H1 (cell line): ENCODE measurements around the gene ITGA3. TPM values are rescaled to one million over a fixed set of nuclear protein-coding genes. Genes with fewer than 3 reads are reported as not detected.

Source experiments
- CTCF ChIA-PET: fragments of 300-600 bp; sonication (Branson Sonifier 250); formaldehyde crosslinking; loops from one replicate; lab custom pipeline; 2021; ENCODE audit not compliant: partially characterized antibody; lab: Charles Lee
- POLR2A ChIA-PET: fragments of 300-600 bp; sonication (Branson Sonifier 250); formaldehyde crosslinking; loops from one replicate; lab custom pipeline; 2021; ENCODE audit warnings: inconsistent platforms; ENCODE audit not compliant: partially characterized antibody; lab: Charles Lee
- DNase-seq, 2 experiments: peaks; one replicate each; pipeline versions ENCODE4 v3.0.0 to v3.0.0-alpha.2; 2010 to 2022; ENCODE audit warnings: low spot score in 2 of 2, low read depth in 1 of 2, mixed read lengths in 1 of 2
- FAIRE-seq: peaks from 2 replicates; lab custom pipeline; 2011; peaks lifted over from hg19 to GRCh38; lab: Jason Lieb, UNC
- H2AFZ ChIP-seq: 2 replicates; pipeline ENCODE4 v1.8.1; 2012; ENCODE audit warnings: low read length, inconsistent platforms
- H2AK5ac ChIP-seq: 2 replicates; pipeline ENCODE4 v1.6.1; 2013; ENCODE audit warnings: low read depth, low read length
- H2BK120ac ChIP-seq: replicated peaks from 2 replicates; pipeline ENCODE3; 2013; ENCODE audit warnings: low read depth, low read length, inconsistent platforms
- H2BK12ac ChIP-seq: 2 replicates; pipeline ENCODE4 v1.6.1; 2013; ENCODE audit warnings: low read depth, low read length
- H2BK15ac ChIP-seq: 2 replicates; pipeline ENCODE4 v1.6.1; 2013; ENCODE audit warnings: low read length
- H2BK20ac ChIP-seq: 2 replicates; pipeline ENCODE4 v1.6.1; 2013; ENCODE audit warnings: low read length
- H2BK5ac ChIP-seq: 2 replicates; pipeline ENCODE4 v1.6.1; 2013; ENCODE audit warnings: low read depth, low read length
- H3K14ac ChIP-seq: 2 replicates; pipeline ENCODE4 v1.6.1; 2013; ENCODE audit warnings: inconsistent platforms; ENCODE audit not compliant: insufficient read length
- H3K18ac ChIP-seq: 2 replicates; pipeline ENCODE4 v1.6.1; 2013; ENCODE audit warnings: low read length; ENCODE audit errors: extremely low read depth
- H3K23ac ChIP-seq: 2 replicates; pipeline ENCODE4 v1.6.1; 2013; ENCODE audit warnings: inconsistent platforms; ENCODE audit not compliant: insufficient read length
- H3K23me2 ChIP-seq: 2 replicates; pipeline ENCODE4 v1.6.1; 2013; ENCODE audit warnings: low read depth, low read length
- H3K27ac ChIP-seq: 2 replicates; pipeline ENCODE4 v1.6.1; 2011; ENCODE audit warnings: low read depth, low read length, inconsistent platforms
- H3K27me3 ChIP-seq, 4 experiments: replicated peaks in 1 of 4; 1 replicate in 1 of 4; 2 replicates in 3 of 4; pipeline versions ENCODE4 v1.6.1 to v1.8.1; 2011 to 2013; ENCODE audit warnings: low read length in 3 of 4, mild to moderate bottlenecking in 3 of 4, inconsistent platforms in 2 of 4, mixed read lengths in 2 of 4, moderate library complexity in 1 of 4; ENCODE audit not compliant: control insufficient read depth in 3 of 4, insufficient read depth in 3 of 4; ENCODE audit errors: extremely low read depth in 1 of 4
- H3K36me3 ChIP-seq, 4 experiments: 2 replicates each; pipeline versions ENCODE4 v1.6.1 to v1.8.1; 2011 to 2013; ENCODE audit warnings: mild to moderate bottlenecking in 4 of 4, low read length in 3 of 4, moderate library complexity in 2 of 4, control low read depth in 1 of 4, inconsistent platforms in 1 of 4; ENCODE audit not compliant: insufficient read depth in 4 of 4, control insufficient read depth in 2 of 4
- H3K4ac ChIP-seq: replicated peaks from 2 replicates; pipeline ENCODE3; 2013; ENCODE audit warnings: low read length, low read depth, mixed read lengths, inconsistent platforms; ENCODE audit not compliant: insufficient read length
- H3K4me1 ChIP-seq, 4 experiments: replicated peaks in 1 of 4; 1 replicate in 1 of 4; 2 replicates in 3 of 4; pipeline versions ENCODE4 v1.6.1 to v1.8.1; 2011 to 2013; ENCODE audit warnings: low read length in 3 of 4, inconsistent platforms in 2 of 4, mixed read lengths in 1 of 4; ENCODE audit not compliant: insufficient read depth in 4 of 4, control insufficient read depth in 3 of 4
- H3K4me2 ChIP-seq, 2 experiments: 2 replicates each; pipeline versions ENCODE4 v1.6.1 to v1.8.1; 2011 to 2013; ENCODE audit warnings: low read depth in 2 of 2, low read length in 2 of 2, control low read depth in 1 of 2, inconsistent platforms in 1 of 2, mild to moderate bottlenecking in 1 of 2; ENCODE audit not compliant: insufficient read depth in 1 of 2
- H3K4me3 ChIP-seq, 4 experiments: fragments of 200-600, 300-600 bp in 1 of 4; sonication (generic), shearing (Covaris generic), sonication (Bioruptor Twin) in 1 of 4; 2 replicates each; pipeline versions ENCODE4 v1.5.1 to v1.8.1; 2011 to 2016; ENCODE audit warnings: low read length in 4 of 4, low read depth in 3 of 4, control low read depth in 2 of 4, inconsistent platforms in 2 of 4, mild to moderate bottlenecking in 2 of 4, mixed read lengths in 1 of 4, moderate library complexity in 1 of 4; ENCODE audit not compliant: insufficient read depth in 2 of 4; ENCODE audit errors: extremely low read depth in 1 of 4
- H3K56ac ChIP-seq: replicated peaks from 2 replicates; pipeline ENCODE3; 2013; ENCODE audit warnings: low read depth, mild to moderate bottlenecking, mixed read lengths, low read length, inconsistent platforms; ENCODE audit not compliant: insufficient read length
- H3K79me1 ChIP-seq: 2 replicates; pipeline ENCODE4 v1.6.1; 2013; ENCODE audit warnings: low read depth, low read length, control low read depth
- H3K79me2 ChIP-seq, 2 experiments: 2 replicates each; pipeline versions ENCODE4 v1.6.1 to v1.8.1; 2012 to 2013; ENCODE audit warnings: low read length in 2 of 2, mild to moderate bottlenecking in 2 of 2, inconsistent platforms in 1 of 2; ENCODE audit not compliant: insufficient read depth in 2 of 2, control insufficient read depth in 1 of 2
- H3K9ac ChIP-seq, 4 experiments: replicated peaks in 1 of 4; 1 replicate in 1 of 4; 2 replicates in 3 of 4; pipeline versions ENCODE4 v1.6.1 to v1.8.1; 2011 to 2013; ENCODE audit warnings: low read depth in 3 of 4, low read length in 3 of 4, control low read depth in 2 of 4, mild to moderate bottlenecking in 2 of 4, moderate library complexity in 2 of 4, inconsistent platforms in 1 of 4; ENCODE audit errors: extremely low read depth in 1 of 4
- H3K9me3 ChIP-seq, 2 experiments: 2 replicates each; pipeline versions ENCODE4 v1.6.1 to v1.8.1; 2012 to 2013; ENCODE audit warnings: mild to moderate bottlenecking in 2 of 2, moderate library complexity in 2 of 2, control low read depth in 1 of 2, inconsistent platforms in 1 of 2, low read depth in 1 of 2, low read length in 1 of 2, mixed read lengths in 1 of 2; ENCODE audit not compliant: insufficient read depth in 2 of 2
- H4K20me1 ChIP-seq, 2 experiments: replicated peaks in 1 of 2; 2 replicates each; pipeline versions ENCODE3 to v1.8.1; 2011 to 2013; ENCODE audit warnings: inconsistent platforms in 2 of 2, low read length in 2 of 2, mild to moderate bottlenecking in 1 of 2; ENCODE audit not compliant: insufficient read depth in 2 of 2, control insufficient read depth in 1 of 2
- H4K5ac ChIP-seq: 2 replicates; pipeline ENCODE4 v1.6.1; 2013; ENCODE audit warnings: low read length, low read depth, mixed read lengths, inconsistent platforms; ENCODE audit not compliant: insufficient read length
- H4K8ac ChIP-seq: 2 replicates; pipeline ENCODE4 v1.8.0; 2013; ENCODE audit warnings: mild to moderate bottlenecking, moderate library complexity, low read length, inconsistent platforms; ENCODE audit not compliant: insufficient read depth; ENCODE audit errors: extremely low read depth
- H4K91ac ChIP-seq: replicated peaks from 2 replicates; pipeline ENCODE3; 2013; ENCODE audit warnings: low read length, mixed read lengths, inconsistent platforms; ENCODE audit not compliant: insufficient read length
- ATF3 ChIP-seq: IDR thresholded peaks from 2 replicates; pipeline ENCODE4 v1.6.1; 2011; ENCODE audit warnings: low read depth, mild to moderate bottlenecking, low read length; ENCODE audit not compliant: insufficient read depth
- BACH1 ChIP-seq: IDR thresholded peaks from 2 replicates; pipeline ENCODE4 v1.6.1; 2012; ENCODE audit warnings: low read length, improper control_type of control experiment
- BCL11A ChIP-seq, 2 experiments: IDR thresholded peaks; one replicate each; pipeline ENCODE4 v1.6.1; 2011; ENCODE audit warnings: low read depth in 2 of 2, low read length in 2 of 2, mild to moderate bottlenecking in 2 of 2
- CBX5 ChIP-seq: fragments of 300-800, 300-1000 bp; sonication (generic); IDR thresholded peaks from 2 replicates; pipeline ENCODE4 v1.7.1; 2016; ENCODE audit warnings: antibody characterized with exemption, low read length, low read depth
- CHD1 ChIP-seq: IDR thresholded peaks from 2 replicates; pipeline ENCODE4 v1.6.1; 2012; ENCODE audit warnings: low read depth, low read length, improper control_type of control experiment
- EGR1 ChIP-seq: IDR thresholded peaks from 2 replicates; pipeline ENCODE4 v1.6.1; 2011; ENCODE audit warnings: low read depth, low read length, borderline replicate concordance
- FOSL1 ChIP-seq: IDR thresholded peaks from 2 replicates; pipeline ENCODE4 v1.6.1; 2011; ENCODE audit warnings: mild to moderate bottlenecking, low read depth, low read length, moderate library complexity; ENCODE audit not compliant: insufficient read depth
- GTF2F1 ChIP-seq: IDR thresholded peaks from 2 replicates; pipeline ENCODE4 v1.6.1; 2012; ENCODE audit warnings: low read depth, low read length, improper control_type of control experiment, borderline replicate concordance
- KDM4A ChIP-seq: IDR thresholded peaks from one replicate; pipeline ENCODE4 v1.7.1; 2012; ENCODE audit warnings: low read depth, mild to moderate bottlenecking, moderate library complexity, low read length, inconsistent platforms; ENCODE audit not compliant: severe bottlenecking
- PHF8 ChIP-seq: fragments of 200-600 bp; sonication (generic); conservative IDR thresholded peaks from 2 replicates; pipeline ENCODE4 v1.7.1; 2012; ENCODE audit warnings: low read depth, mild to moderate bottlenecking, inconsistent platforms, low read length, moderate library complexity
- TCF12 ChIP-seq: IDR thresholded peaks from 2 replicates; pipeline ENCODE4 v1.6.1; 2011; ENCODE audit warnings: low read depth, mild to moderate bottlenecking, low read length
- ZNF274 ChIP-seq: IDR thresholded peaks from 2 replicates; pipeline ENCODE4 v1.7.0; 2012; ENCODE audit warnings: low read length, borderline replicate concordance; ENCODE audit errors: extremely low read depth
- WGBS, 2 experiments: shearing (Covaris generic) in 1 of 2; methylation state at CpG; one replicate each; pipeline versions ENCODE4 v1.1.6 to v1.1.7; 2013 to 2015; ENCODE audit warnings: low lambda C conversion rate in 2 of 2, mixed read lengths in 2 of 2, inconsistent platforms in 1 of 2, low coverage in 1 of 2, missing lambda C conversion rate in 1 of 2; ENCODE audit not compliant: insufficient replicate concordance in 2 of 2, insufficient coverage in 1 of 2, insufficient read length in 1 of 2; ENCODE audit errors: extremely low coverage in 1 of 2, missing lambda C conversion rate in 1 of 2; 5-methylcytosine and 5-hydroxymethylcytosine counted together
- polyA plus RNA-seq, 7 experiments: library from polyadenylated mRNA; depleted of rRNA in 3 of 7; stranded (reverse) in 5 of 7; unstranded in 2 of 7; fragments of >200 nt in 5 of 7; fragments of 200-250 nt in 2 of 7; gene quantifications; 1 replicate in 5 of 7; 2 replicates in 1 of 7; 4 replicates in 1 of 7; pipeline versions ENCODE4 v1.2.1 to v1.2.3, GENCODE V29; 2011 to 2013; ENCODE audit warnings: missing spikeins in 2 of 7, mixed read lengths in 2 of 7
- total RNA-seq: library from RNA; stranded (reverse); fragmentation: NEBNext Ultra II Directional; extraction: Animal tissue kit (Norgen Biotek cat#: 25700); gene quantifications from 2 replicates; pipeline ENCODE4 v1.2.1, GENCODE V29; 2021

The ITGA3 gene
- total and polyA plus RNA-seq, 2 of the 8 experiments (the other 6 are each of a cell fraction or from before 2014, with no cell fraction given) = 24.0 to 24.2 TPM

- peaks cover 2 to 8% of the 10 kb centered on the region in 2 experiments for H4K20me1 ChIP-seq
- ChIA-PET POLR2A (interaction anchor here (1.0 kb wide), 1 partner anchor 23 kb away, joined by 8 read pairs; the partner anchor contains the start of gene ITGA3), CTCF (interaction anchor here (0.6 to 10.1 kb wide), 33 partner anchors 8 to 1623 kb away, joined by 3 to 169 read pairs (median 3); partner anchors contain the start of gene ITGA3)
- no peak overlapping the region for H2BK20ac ChIP-seq
- no peak overlapping the region for H3K4me3 ChIP-seq
- H3K9me3 ChIP-seq = no peaks in the 10 kb centered on the region
- H3K18ac ChIP-seq = no peak overlapping the region
- no peak overlapping the region for H4K8ac ChIP-seq
- no peak overlapping the region for H4K91ac ChIP-seq
- no peak overlapping the region for H3K14ac ChIP-seq
- no peaks in the 10 kb centered on the region for H3K79me2 ChIP-seq
- no peaks in the 10 kb centered on the region; a peak in 2 of 7 replicates for H3K27me3 ChIP-seq
- H3K23ac ChIP-seq = no peak overlapping the region
- no peak overlapping the region for H2AFZ ChIP-seq
- peaks cover 0 to 6% (median 1%) of the 10 kb centered on the region in 4 experiments; a peak in 3 of 8 replicates for H3K36me3 ChIP-seq
- H3K27ac ChIP-seq = no peak overlapping the region
- no peak overlapping the region for H2BK5ac ChIP-seq
- no peak overlapping the region for H2BK120ac ChIP-seq
- no peak overlapping the region for H4K5ac ChIP-seq
- H2BK12ac ChIP-seq = no peak overlapping the region; the same call in 1 of the 2 replicates
- H2BK15ac ChIP-seq = no peak overlapping the region
- H3K4me1 ChIP-seq = peaks cover 0 to 4% (median 3%) of the 10 kb centered on the region in 4 experiments; a peak in 3 of 7 replicates
- H3K23me2 ChIP-seq = no peaks in the 10 kb centered on the region
- 76% methylated on average over 11 of the region's 12 CpGs; no CpG with 5 or more reads in 1 of the 2 experiments for WGBS, 2 experiments
- FAIRE-seq = no peak
- H3K9ac ChIP-seq = no peak overlapping the region
- H3K4ac ChIP-seq = no peak overlapping the region
- no peaks in the 10 kb centered on the region for H3K79me1 ChIP-seq
- DNase-seq = peak in 1 of 2 experiments; percentile 91
- H2AK5ac ChIP-seq = no peak overlapping the region
- no peak overlapping the region for H3K56ac ChIP-seq
- H3K4me2 ChIP-seq = no peak overlapping the region
- TF ChIP-seq ZNF274 (no peak), BCL11A (IDR thresholded peaks at IDR 0.05; ENCODE audit: low read depth in 2 of 2, low read length in 2 of 2) (no peak), GTF2F1 (no peak), TCF12 (no peak), BACH1 (no peak), PHF8 (no peak), FOSL1 (no peak), KDM4A (no peak), CBX5 (no peak), ATF3 (peak; percentile 74), CHD1 (no peak), EGR1 (no peak)
These were observed 23.6 kb downstream of the ITGA3 start for GRCh38 chr17:50079334-50080095.
